HepG2 (cell line): ENCODE data around the gene TLR5. TPM values are rescaled to one million over a fixed set of nuclear protein-coding genes. Genes with fewer than 3 reads are reported as not detected.

Source experiments
- ELF4 ChIP-seq: sonication (generic); formaldehyde crosslinking; IDR thresholded peaks from 2 replicates; pipeline ENCODE4 v1.5.0; 2020; ENCODE audit warnings: missing genetic modification reagents, mild to moderate bottlenecking, moderate library complexity, borderline replicate concordance
- FIP1L1 ChIP-seq: fragments of 200-400 bp; formaldehyde crosslinking; IDR thresholded peaks from 2 replicates; pipeline ENCODE4 v1.6.1; 2018; ENCODE audit warnings: low read depth, mild to moderate bottlenecking, low read length, moderate library complexity, borderline replicate concordance; ENCODE audit not compliant: insufficient read depth
- IKZF4 ChIP-seq: sonication (generic); formaldehyde crosslinking; IDR thresholded peaks from 2 replicates; pipeline ENCODE4 v1.5.1; 2020; ENCODE audit warnings: borderline replicate concordance, mild to moderate bottlenecking, low read depth, missing genetic modification reagents; ENCODE audit errors: not compliant biosample characterization
- IRF2 ChIP-seq: IDR thresholded peaks from 2 replicates; pipeline ENCODE4 v1.6.1; 2018; ENCODE audit warnings: missing genetic modification reagents, missing compliant biosample characterization
- MIER2 ChIP-seq: IDR thresholded peaks from 2 replicates; pipeline ENCODE4 v1.6.1; 2016; ENCODE audit warnings: missing biosample characterization, missing genetic modification reagents
- NFE2L2 ChIP-seq: fragments of 150-350 bp; IDR thresholded peaks from 2 replicates; pipeline ENCODE4 v1.6.1; 2014; ENCODE audit warnings: low read length
- NRL ChIP-seq: sonication (generic); formaldehyde crosslinking; IDR thresholded peaks from 2 replicates; pipeline ENCODE4 v1.5.0; 2020; ENCODE audit warnings: missing genetic modification reagents, mild to moderate bottlenecking, moderate library complexity, borderline replicate concordance
- POLR2AphosphoS2 ChIP-seq: IDR thresholded peaks from 2 replicates; pipeline ENCODE4 v1.6.1; 2011; ENCODE audit warnings: low read depth, low read length, improper control_type of control experiment
- RFX5 ChIP-seq: IDR thresholded peaks from 2 replicates; pipeline ENCODE4 v1.6.1; 2011; ENCODE audit warnings: low read depth, low read length, improper control_type of control experiment
- SALL1 ChIP-seq: sonication (generic); formaldehyde crosslinking; IDR thresholded peaks from 2 replicates; pipeline ENCODE4 v1.8.0; 2022; ENCODE audit warnings: mild to moderate bottlenecking, missing genetic modification reagents
- TAF1 ChIP-seq: sonication (generic); formaldehyde crosslinking; IDR thresholded peaks from 2 replicates; pipeline ENCODE4 v1.4.0; 2020; ENCODE audit warnings: missing genetic modification reagents
- TCF12 ChIP-seq, 2 experiments: fragments of 450-650 bp in 1 of 2; sonication (generic) in 1 of 2; formaldehyde crosslinking in 1 of 2; IDR thresholded peaks; 2 replicates each; pipeline versions ENCODE4 v1.6.1 to v1.8.0; 2017 to 2022; ENCODE audit warnings: antibody characterized with exemption in 1 of 2, mild to moderate bottlenecking in 1 of 2, missing genetic modification reagents in 1 of 2, moderate library complexity in 1 of 2
- TEAD2 ChIP-seq: sonication (generic); formaldehyde crosslinking; IDR thresholded peaks from 2 replicates; pipeline ENCODE4 v1.9.0; 2021; ENCODE audit warnings: missing genetic modification reagents
- ZC3H4 ChIP-seq: sonication (generic); formaldehyde crosslinking; IDR thresholded peaks from 2 replicates; pipeline ENCODE4 v1.4.0; 2020; ENCODE audit warnings: missing genetic modification reagents, borderline replicate concordance
- ZEB1 ChIP-seq: IDR thresholded peaks from 2 replicates; pipeline ENCODE4 v1.6.1; 2012; ENCODE audit warnings: mild to moderate bottlenecking, low read depth, inconsistent platforms; ENCODE audit not compliant: insufficient replicate concordance
- ZMYM4 ChIP-seq: sonication (generic); formaldehyde crosslinking; IDR thresholded peaks from 2 replicates; pipeline ENCODE4 v1.8.1; 2023; ENCODE audit warnings: mild to moderate bottlenecking, missing genetic modification reagents
- ZNF234 ChIP-seq: sonication (generic); formaldehyde crosslinking; conservative IDR thresholded peaks from 2 replicates; pipeline ENCODE4 v1.5.1; 2020; ENCODE audit warnings: mild to moderate bottlenecking, missing genetic modification reagents
- ZNF263 ChIP-seq: sonication (generic); formaldehyde crosslinking; IDR thresholded peaks from 2 replicates; pipeline ENCODE4 v1.4.0; 2020; ENCODE audit warnings: missing genetic modification reagents
- ZNF326 ChIP-seq: sonication (generic); formaldehyde crosslinking; IDR thresholded peaks from 2 replicates; pipeline ENCODE4 v1.4.0; 2020; ENCODE audit warnings: missing genetic modification reagents, borderline replicate concordance
- ZNF724P ChIP-seq: sonication (generic); formaldehyde crosslinking; IDR thresholded peaks from 2 replicates; pipeline ENCODE4 v1.8.0; 2022; ENCODE audit warnings: missing genetic modification reagents, borderline replicate concordance
- polyA plus RNA-seq, 8 experiments: library from polyadenylated mRNA; depleted of rRNA in 3 of 8; stranded (reverse) in 7 of 8; unstranded in 1 of 8; fragments of >200 nt; fragmentation: Illumina TruSeq in 4 of 8; extraction: Trizol in 4 of 8; gene quantifications; 2 replicates each; pipeline versions ENCODE4 v1.2.1 to v1.2.3, GENCODE V29; 2011 to 2016; ENCODE audit warnings: low read depth in 4 of 8, missing spikeins in 1 of 8, mixed read lengths in 1 of 8; ENCODE audit not compliant: insufficient read depth in 1 of 8
- total RNA-seq, 5 experiments: library from RNA; depleted of rRNA; stranded (reverse); fragments of >200 nt; fragmentation: Illumina TruSeq; extraction: Trizol; gene quantifications; 2 replicates each; pipeline ENCODE4 v1.2.3, GENCODE V29; 2016; ENCODE audit warnings: low read depth in 1 of 5
- TF ChIP-seq, protein P1 (sequence below): fragments of 450-650 bp; IDR thresholded peaks from 2 replicates; pipeline ENCODE4 v1.6.1; 2017; ENCODE audit warnings: mild to moderate bottlenecking
- TF ChIP-seq, protein P2 (sequence below): sonication (generic); formaldehyde crosslinking; IDR thresholded peaks from 2 replicates; pipeline ENCODE4 v1.4.0; 2020; ENCODE audit warnings: missing genetic modification reagents, borderline replicate concordance
- TF ChIP-seq, protein P3 (sequence below): IDR thresholded peaks from 2 replicates; pipeline ENCODE4 v1.6.1; 2016; ENCODE audit warnings: low read depth, borderline replicate concordance
- TF ChIP-seq, protein P4 (sequence below): sonication (generic); formaldehyde crosslinking; IDR thresholded peaks from 2 replicates; pipeline ENCODE4 v1.5.0; 2020; ENCODE audit warnings: mild to moderate bottlenecking, missing genetic modification reagents

The TLR5 gene
- total and polyA plus RNA-seq, 2 of the 13 experiments (the other 11 are each of a cell fraction or from before 2014, with no cell fraction given), result not detected

DNA sequence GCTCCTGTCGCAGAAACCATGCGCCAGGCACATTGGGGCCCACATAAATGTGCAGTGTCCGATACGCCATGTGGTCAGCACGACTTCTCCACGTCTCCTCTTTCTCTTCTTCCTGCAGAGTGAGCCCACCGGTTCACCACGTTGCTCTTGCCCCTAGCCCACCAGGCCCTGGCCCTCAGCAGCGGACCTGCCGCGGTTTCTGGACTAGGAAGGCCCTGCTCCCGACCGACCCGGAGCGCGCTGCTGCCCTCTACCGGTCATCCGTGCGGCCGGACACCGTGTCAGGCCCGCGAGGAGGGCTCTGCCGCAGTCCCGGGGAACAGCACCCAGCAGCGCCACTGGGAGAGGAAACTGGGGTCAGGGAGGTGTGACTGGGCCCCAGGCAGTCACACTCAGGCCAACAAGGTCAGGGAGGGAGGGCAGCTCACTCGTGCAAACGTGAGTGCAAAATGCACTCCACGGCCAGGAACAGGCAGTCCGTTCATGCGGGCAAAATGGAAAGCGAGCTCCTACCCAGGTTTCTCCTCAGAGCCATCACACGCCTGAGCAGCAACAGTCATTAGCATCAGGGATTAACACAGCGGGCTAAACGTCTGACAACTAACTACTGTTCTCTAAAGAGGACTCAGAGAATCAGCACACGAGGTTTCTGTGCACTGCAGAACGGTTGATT, 13.7 kb downstream of the TLR5 start (continued):
- no peak for TF ChIP-seq TEAD2 (CRISPR knock-in tag)
- TF ChIP-seq NRL (CRISPR knock-in tag), result 0 out of 2 replicates have a peak, but pooled peaks have one; percentile 31
- TF ChIP-seq ZC3H4 (CRISPR knock-in tag), result no peak
- TF ChIP-seq SALL1, result peak; percentile 35
- no peak for TF ChIP-seq TCF12 (IDR thresholded peaks at IDR 0.05)
- TF ChIP-seq TCF12 (CRISPR knock-in tag; IDR thresholded peaks at IDR 0.05), result no peak
- TF ChIP-seq, protein P1, sequence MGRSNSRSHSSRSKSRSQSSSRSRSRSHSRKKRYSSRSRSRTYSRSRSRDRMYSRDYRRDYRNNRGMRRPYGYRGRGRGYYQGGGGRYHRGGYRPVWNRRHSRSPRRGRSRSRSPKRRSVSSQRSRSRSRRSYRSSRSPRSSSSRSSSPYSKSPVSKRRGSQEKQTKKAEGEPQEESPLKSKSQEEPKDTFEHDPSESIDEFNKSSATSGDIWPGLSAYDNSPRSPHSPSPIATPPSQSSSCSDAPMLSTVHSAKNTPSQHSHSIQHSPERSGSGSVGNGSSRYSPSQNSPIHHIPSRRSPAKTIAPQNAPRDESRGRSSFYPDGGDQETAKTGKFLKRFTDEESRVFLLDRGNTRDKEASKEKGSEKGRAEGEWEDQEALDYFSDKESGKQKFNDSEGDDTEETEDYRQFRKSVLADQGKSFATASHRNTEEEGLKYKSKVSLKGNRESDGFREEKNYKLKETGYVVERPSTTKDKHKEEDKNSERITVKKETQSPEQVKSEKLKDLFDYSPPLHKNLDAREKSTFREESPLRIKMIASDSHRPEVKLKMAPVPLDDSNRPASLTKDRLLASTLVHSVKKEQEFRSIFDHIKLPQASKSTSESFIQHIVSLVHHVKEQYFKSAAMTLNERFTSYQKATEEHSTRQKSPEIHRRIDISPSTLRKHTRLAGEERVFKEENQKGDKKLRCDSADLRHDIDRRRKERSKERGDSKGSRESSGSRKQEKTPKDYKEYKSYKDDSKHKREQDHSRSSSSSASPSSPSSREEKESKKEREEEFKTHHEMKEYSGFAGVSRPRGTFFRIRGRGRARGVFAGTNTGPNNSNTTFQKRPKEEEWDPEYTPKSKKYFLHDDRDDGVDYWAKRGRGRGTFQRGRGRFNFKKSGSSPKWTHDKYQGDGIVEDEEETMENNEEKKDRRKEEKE, result no peak
- no peak for TF ChIP-seq TAF1 (CRISPR knock-in tag)
- TF ChIP-seq ELF4 (CRISPR knock-in tag), result no peak
- TF ChIP-seq, protein P2, sequence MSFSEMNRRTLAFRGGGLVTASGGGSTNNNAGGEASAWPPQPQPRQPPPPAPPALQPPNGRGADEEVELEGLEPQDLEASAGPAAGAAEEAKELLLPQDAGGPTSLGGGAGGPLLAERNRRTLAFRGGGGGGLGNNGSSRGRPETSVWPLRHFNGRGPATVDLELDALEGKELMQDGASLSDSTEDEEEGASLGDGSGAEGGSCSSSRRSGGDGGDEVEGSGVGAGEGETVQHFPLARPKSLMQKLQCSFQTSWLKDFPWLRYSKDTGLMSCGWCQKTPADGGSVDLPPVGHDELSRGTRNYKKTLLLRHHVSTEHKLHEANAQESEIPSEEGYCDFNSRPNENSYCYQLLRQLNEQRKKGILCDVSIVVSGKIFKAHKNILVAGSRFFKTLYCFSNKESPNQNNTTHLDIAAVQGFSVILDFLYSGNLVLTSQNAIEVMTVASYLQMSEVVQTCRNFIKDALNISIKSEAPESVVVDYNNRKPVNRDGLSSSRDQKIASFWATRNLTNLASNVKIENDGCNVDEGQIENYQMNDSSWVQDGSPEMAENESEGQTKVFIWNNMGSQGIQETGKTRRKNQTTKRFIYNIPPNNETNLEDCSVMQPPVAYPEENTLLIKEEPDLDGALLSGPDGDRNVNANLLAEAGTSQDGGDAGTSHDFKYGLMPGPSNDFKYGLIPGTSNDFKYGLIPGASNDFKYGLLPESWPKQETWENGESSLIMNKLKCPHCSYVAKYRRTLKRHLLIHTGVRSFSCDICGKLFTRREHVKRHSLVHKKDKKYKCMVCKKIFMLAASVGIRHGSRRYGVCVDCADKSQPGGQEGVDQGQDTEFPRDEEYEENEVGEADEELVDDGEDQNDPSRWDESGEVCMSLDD (CRISPR knock-in tag), result no peak
- TF ChIP-seq, protein P3, sequence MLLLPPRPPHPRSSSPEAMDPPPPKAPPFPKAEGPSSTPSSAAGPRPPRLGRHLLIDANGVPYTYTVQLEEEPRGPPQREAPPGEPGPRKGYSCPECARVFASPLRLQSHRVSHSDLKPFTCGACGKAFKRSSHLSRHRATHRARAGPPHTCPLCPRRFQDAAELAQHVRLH (CRISPR knock-in tag), result no peak
- peak; percentile 37 for TF ChIP-seq IKZF4 (CRISPR knock-in tag)
- no peak for TF ChIP-seq FIP1L1
- TF ChIP-seq ZNF263 (CRISPR knock-in tag), result no peak
- TF ChIP-seq POLR2AphosphoS2, result no peak
- TF ChIP-seq ZMYM4 (CRISPR knock-in tag), result peak; percentile 32; the same call in 1 of the 2 replicates
- TF ChIP-seq ZNF326 (CRISPR knock-in tag), result no peak
- no peak for TF ChIP-seq IRF2 (CRISPR knock-in tag)
- TF ChIP-seq RFX5, result no peak
- TF ChIP-seq, protein P4, sequence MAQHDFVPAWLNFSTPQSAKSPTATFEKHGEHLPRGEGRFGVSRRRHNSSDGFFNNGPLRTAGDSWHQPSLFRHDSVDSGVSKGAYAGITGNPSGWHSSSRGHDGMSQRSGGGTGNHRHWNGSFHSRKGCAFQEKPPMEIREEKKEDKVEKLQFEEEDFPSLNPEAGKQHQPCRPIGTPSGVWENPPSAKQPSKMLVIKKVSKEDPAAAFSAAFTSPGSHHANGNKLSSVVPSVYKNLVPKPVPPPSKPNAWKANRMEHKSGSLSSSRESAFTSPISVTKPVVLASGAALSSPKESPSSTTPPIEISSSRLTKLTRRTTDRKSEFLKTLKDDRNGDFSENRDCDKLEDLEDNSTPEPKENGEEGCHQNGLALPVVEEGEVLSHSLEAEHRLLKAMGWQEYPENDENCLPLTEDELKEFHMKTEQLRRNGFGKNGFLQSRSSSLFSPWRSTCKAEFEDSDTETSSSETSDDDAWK (CRISPR knock-in tag), result no peak
- no peak for TF ChIP-seq ZEB1
- no peak for TF ChIP-seq NFE2L2
- no peak for TF ChIP-seq ZNF724P
- no peak for TF ChIP-seq ZNF234 (CRISPR knock-in tag)
- TF ChIP-seq MIER2, result no peak
